Right hindlimb (tissue), 1 donor: ENCODE results near the gene MSL2.
"Not testable (repeated sequence)": the region's sequence is repeated elsewhere in the genome, so short reads cannot be mapped to it uniquely, and the experiment has no call there.

ENCODE experiments used
- DNase-seq: peaks from one replicate; pipeline ENCODE4 v3.0.0-alpha.2; 2018

MSL2 gene

GRCh38 chr3:136192195-136192594 lies 3.9 kb downstream of the MSL2 start:
- peak; percentile 21 for DNase-seq

GRCh38 chr3:136189859-136190617 lies 6.1 kb downstream of the MSL2 start:
- DNase-seq = no peak

- DNase-seq = no peak
Observed at GRCh38 chr3:136189043-136189442, 7.1 kb downstream of the MSL2 start.

- DNase-seq = no peak
Observed at GRCh38 chr3:136187868-136188267, 8.3 kb downstream of the MSL2 start.

- DNase-seq = no peak
Observed at GRCh38 chr3:136186846-136187245, 9.3 kb downstream of the MSL2 start.

- DNase-seq = no peak
Observed at GRCh38 chr3:136186344-136186743, 9.8 kb downstream of the MSL2 start.

- no peak for DNase-seq
Observed at GRCh38 chr3:136184703-136185102, 11.4 kb downstream of the MSL2 start.

GRCh38 chr3:136181741-136182140 lies 14.4 kb downstream of the MSL2 start:
- DNase-seq = no peak

- DNase-seq = no peak
Observed at GRCh38 chr3:136177876-136178275, 18.3 kb downstream of the MSL2 start.

GRCh38 chr3:136173939-136174490 lies 22.1 kb downstream of the MSL2 start:
- no peak for DNase-seq

GRCh38 chr3:136171097-136171542 lies 25.0 kb downstream of the MSL2 start:
- DNase-seq = no peak

GRCh38 chr3:136168236-136168635 lies 27.9 kb downstream of the MSL2 start:
- DNase-seq = not testable (repeated sequence)

GRCh38 chr3:136166507-136166906 lies 29.6 kb downstream of the MSL2 start:
- no peak for DNase-seq

- DNase-seq = not testable (repeated sequence)
Observed at GRCh38 chr3:136163607-136164006, 32.5 kb downstream of the MSL2 start.

GRCh38 chr3:136162322-136162721 lies 33.8 kb downstream of the MSL2 start:
- no peak for DNase-seq

- no peak for DNase-seq
Observed at GRCh38 chr3:136161516-136161915, 34.6 kb downstream of the MSL2 start.

- no peak for DNase-seq
Observed at GRCh38 chr3:136152963-136153362, 43.2 kb downstream of the MSL2 start.

- DNase-seq = no peak
Observed at GRCh38 chr3:136152176-136152843, 43.8 kb downstream of the MSL2 start.

- no peak for DNase-seq
Observed at GRCh38 chr3:136151219-136151618, 44.9 kb downstream of the MSL2 start.

GRCh38 chr3:136149667-136150066 lies 46.5 kb downstream of the MSL2 start:
- DNase-seq = no peak

GRCh38 chr3:136146981-136147729 lies 49.0 kb downstream of the MSL2 start:
- DNase-seq = no peak

- not testable (repeated sequence) for DNase-seq
Observed at GRCh38 chr3:136144397-136144796, 51.7 kb downstream of the MSL2 start.

GRCh38 chr3:136142592-136142991 lies 53.5 kb downstream of the MSL2 start:
- no peak for DNase-seq
